Iris pigment epithelial cell (primary cell): ENCODE data around the gene SOX6.

ENCODE experiments used
- DNase-seq: peaks from one replicate; pipeline ENCODE4 v3.0.0-alpha.2; 2011; ENCODE audit warnings: low read depth

Gene SOX6

GRCh38 chr11:16266021-16266420, 90.3 kb downstream of the SOX6 start:
- no peak for DNase-seq

GRCh38 chr11:16265022-16265421, 91.3 kb downstream of the SOX6 start:
- no peak for DNase-seq

- no peak for DNase-seq
Observed at GRCh38 chr11:16262645-16262955, 93.7 kb downstream of the SOX6 start.

GRCh38 chr11:16261836-16262644, 94.3 kb downstream of the SOX6 start:
- no peak for DNase-seq

- DNase-seq: peak; percentile 1
Observed at GRCh38 chr11:16252373-16252772, 104.0 kb downstream of the SOX6 start.

- DNase-seq: no peak
Observed at GRCh38 chr11:16248248-16248647, 108.1 kb downstream of the SOX6 start.

GRCh38 chr11:16242806-16243205, 113.5 kb downstream of the SOX6 start:
- no peak for DNase-seq

- DNase-seq: no peak
Observed at GRCh38 chr11:16240687-16241086, 115.7 kb downstream of the SOX6 start.

- DNase-seq: no peak
Observed at GRCh38 chr11:16239141-16240105, 116.9 kb downstream of the SOX6 start.

GRCh38 chr11:16226245-16226644, 130.1 kb downstream of the SOX6 start:
- peak; percentile 19 for DNase-seq

GRCh38 chr11:16225623-16226022, 130.7 kb downstream of the SOX6 start:
- no peak for DNase-seq

GRCh38 chr11:16223558-16223957, 132.8 kb downstream of the SOX6 start:
- no peak for DNase-seq

GRCh38 chr11:16217631-16218030, 138.7 kb downstream of the SOX6 start:
- peak; percentile 16 for DNase-seq

- no peak for DNase-seq
Observed at GRCh38 chr11:16216831-16217230, 139.5 kb downstream of the SOX6 start.

- DNase-seq: no peak
Observed at GRCh38 chr11:16215352-16215751, 141.0 kb downstream of the SOX6 start.

GRCh38 chr11:16211407-16211806, 144.9 kb downstream of the SOX6 start:
- DNase-seq: no peak

GRCh38 chr11:16204261-16204660, 152.1 kb downstream of the SOX6 start:
- DNase-seq: no peak

GRCh38 chr11:16195651-16196050, 160.7 kb downstream of the SOX6 start:
- peak; percentile 11 for DNase-seq

- DNase-seq: no peak
Observed at GRCh38 chr11:16194566-16194965, 161.8 kb downstream of the SOX6 start.

GRCh38 chr11:16193897-16194381, 162.4 kb downstream of the SOX6 start:
- no peak for DNase-seq

GRCh38 chr11:16191868-16192240, 164.5 kb downstream of the SOX6 start:
- no peak for DNase-seq

GRCh38 chr11:16191212-16191867, 165.0 kb downstream of the SOX6 start:
- no peak for DNase-seq

- no peak for DNase-seq
Observed at GRCh38 chr11:16186680-16187079, 169.7 kb downstream of the SOX6 start.
